GM12874 (cell line): Measurements from ENCODE around the gene CDH9.

Source experiments
- TF ChIP-seq, protein P1 (sequence below): IDR thresholded peaks from 2 replicates; pipeline ENCODE4 v1.5.1; 2011; ENCODE audit warnings: low read depth, mild to moderate bottlenecking, control low read depth, low read length, moderate library complexity; ENCODE audit not compliant: insufficient read depth

CDH9 gene

GRCh38 chr5:27034565-27034964 lies 3.8 kb downstream of the CDH9 start:
- TF ChIP-seq, protein P1, sequence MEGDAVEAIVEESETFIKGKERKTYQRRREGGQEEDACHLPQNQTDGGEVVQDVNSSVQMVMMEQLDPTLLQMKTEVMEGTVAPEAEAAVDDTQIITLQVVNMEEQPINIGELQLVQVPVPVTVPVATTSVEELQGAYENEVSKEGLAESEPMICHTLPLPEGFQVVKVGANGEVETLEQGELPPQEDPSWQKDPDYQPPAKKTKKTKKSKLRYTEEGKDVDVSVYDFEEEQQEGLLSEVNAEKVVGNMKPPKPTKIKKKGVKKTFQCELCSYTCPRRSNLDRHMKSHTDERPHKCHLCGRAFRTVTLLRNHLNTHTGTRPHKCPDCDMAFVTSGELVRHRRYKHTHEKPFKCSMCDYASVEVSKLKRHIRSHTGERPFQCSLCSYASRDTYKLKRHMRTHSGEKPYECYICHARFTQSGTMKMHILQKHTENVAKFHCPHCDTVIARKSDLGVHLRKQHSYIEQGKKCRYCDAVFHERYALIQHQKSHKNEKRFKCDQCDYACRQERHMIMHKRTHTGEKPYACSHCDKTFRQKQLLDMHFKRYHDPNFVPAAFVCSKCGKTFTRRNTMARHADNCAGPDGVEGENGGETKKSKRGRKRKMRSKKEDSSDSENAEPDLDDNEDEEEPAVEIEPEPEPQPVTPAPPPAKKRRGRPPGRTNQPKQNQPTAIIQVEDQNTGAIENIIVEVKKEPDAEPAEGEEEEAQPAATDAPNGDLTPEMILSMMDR = no peak

- TF ChIP-seq, protein P1 = no peak
These were observed 11.6 kb downstream of the CDH9 start for GRCh38 chr5:27026801-27027200.

DNA sequence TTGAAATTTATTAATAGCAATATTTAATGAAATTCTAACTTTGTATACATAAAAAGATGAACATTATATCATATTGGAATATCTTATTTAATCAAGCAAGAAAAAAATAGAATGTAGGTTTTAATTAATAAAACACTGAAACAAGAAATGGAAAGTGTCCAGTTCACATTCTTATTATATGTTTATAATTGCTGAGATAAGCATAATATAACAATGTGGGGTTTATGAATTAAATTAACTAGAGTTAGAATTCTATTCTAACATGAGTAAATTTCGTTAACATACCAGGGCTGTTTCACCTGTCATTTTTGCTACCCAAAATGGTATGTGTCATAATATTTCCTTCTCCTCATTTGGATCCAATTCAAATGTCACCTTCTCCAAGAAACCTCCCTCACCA lies 12.3 kb downstream of the CDH9 start:
- TF ChIP-seq, protein P1 = no peak

DNA sequence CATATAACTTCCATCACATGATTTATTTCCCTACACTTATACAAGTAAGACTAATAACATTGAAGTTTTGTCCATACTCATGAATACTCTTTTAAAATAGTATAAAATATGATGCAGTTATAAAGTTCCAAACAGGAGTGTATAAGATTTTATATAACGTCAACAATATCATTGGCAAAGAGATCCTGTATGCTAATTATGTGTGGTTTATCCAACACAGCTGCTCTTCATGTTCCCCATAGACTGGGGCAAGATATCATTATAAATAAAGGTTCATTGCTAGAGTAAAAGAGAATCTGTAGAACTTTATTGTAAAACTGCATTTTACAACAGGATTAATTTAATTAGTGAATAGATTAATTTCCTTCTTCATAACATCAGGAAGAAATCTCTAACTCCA lies 16.9 kb downstream of the CDH9 start:
- TF ChIP-seq, protein P1 = no peak

DNA sequence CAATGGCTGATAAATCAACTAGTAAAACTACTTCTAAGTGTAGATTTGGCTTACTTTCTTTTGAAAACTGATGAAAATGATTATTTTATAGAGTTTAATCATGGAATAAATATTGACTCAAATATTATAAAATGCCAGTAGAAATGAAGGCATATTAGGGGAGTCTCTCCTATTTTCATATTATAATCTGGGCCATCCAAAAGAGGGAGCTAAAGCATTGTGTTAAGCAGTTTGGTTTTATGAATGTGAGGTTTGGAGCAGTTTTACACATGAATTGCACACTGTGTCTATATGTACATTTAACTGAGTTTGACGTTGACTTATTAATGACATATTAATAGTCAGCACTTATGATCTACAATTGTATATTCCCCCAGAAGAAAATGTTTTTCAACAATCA lies 17.4 kb downstream of the CDH9 start:
- TF ChIP-seq, protein P1 = no peak

GRCh38 chr5:27015758-27016157 lies 22.6 kb downstream of the CDH9 start:
- TF ChIP-seq, protein P1 = no peak

- TF ChIP-seq, protein P1 = no peak
These were observed 27.1 kb downstream of the CDH9 start for GRCh38 chr5:27011274-27011673.

DNA sequence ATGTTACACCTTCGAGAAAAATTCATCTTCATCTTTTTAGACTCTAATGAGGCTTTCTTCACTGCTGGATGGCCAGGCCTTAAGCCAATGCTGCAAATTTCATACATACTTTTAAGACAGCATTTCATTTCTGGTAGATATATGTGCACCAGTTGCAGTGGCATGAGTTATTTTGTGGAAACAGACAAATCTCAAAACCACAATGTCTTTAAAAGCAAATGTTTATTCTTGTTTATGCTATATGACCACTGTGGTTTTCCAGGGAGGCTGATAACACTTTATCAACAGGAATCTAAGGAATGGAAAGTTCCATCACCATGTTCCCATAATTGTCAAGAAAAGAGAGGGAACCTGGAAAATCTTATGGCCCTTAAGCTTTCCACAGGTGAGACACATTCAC lies 27.7 kb downstream of the CDH9 start:
- TF ChIP-seq, protein P1 = no peak
